Measurements from ENCODE around the gene CCDC30.
"Not testable (repeated sequence)": the region's sequence is repeated elsewhere in the genome, so short reads cannot be mapped to it uniquely, and the experiment has no call there.

Gene CCDC30

DNA sequence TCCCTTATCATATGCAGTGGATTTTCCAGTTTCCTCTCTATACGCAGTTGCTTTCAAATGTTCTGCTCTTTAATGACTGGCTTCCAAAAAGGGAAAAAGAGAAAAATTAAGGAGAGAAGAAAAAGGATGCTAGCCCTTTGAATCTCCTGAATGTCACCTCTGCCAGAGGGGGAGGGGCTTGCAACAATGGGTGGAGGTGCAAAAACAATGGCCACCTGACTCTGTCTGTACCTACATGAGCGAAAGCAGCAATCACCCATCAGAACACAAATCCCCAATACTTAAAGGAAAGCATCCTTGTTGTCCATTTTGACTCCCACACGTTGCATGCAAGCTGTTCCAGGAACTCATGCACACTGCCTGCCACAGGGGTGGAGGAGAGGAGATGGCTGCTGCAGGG lies 61.2 kb downstream of the CCDC30 start:
- no peak for DNase-seq (ENCODE audit: low read depth in 2 of 2)

DNA sequence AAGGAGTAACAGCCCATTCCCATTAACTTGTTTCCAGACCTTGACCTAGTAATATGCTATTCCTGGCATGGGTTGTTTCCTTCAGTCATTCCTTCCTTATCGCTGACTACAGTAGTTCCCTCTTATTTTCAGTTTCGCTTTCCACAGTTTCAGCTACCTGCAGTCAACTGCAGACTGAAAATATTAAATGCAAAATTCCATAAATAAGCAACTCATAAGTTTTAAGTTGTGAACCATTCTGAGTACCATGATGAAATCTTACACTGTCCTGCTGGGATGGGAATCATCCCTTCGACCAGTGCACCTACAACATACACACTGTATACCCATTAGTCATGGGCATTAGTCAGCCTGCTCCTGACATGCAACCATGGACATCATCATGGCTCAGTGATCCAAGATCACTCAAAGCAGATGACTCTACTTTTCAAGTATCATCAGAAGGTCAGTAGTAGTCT lies 66.7 kb downstream of the CCDC30 start:
- DNase-seq (ENCODE audit: low read depth in 2 of 2), result no peak

DNA sequence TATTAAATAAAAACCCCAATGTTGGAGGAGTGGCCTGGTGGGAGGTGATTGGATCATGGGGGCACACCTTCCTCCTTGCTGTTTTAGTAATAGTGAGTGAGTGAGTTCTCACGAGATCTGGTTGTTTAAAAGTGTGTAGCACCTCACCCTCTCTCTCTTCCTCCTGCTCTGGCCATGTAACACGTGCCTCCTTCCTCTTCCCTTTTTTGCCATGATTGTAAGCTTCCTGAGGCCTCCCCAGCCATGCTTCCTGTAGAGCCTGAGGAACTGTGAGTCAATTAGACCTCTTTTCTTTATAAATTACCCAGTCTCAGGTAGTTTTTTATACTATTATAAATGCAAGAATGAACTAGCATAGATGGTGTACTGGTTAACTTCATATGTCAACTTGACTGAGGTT lies 68.0 kb downstream of the CCDC30 start:
- DNase-seq (ENCODE audit: low read depth in 2 of 2), result no peak

- no peak for DNase-seq (ENCODE audit: low read depth in 2 of 2)
These were observed 70.2 kb downstream of the CCDC30 start for GRCh38 chr1:42533101-42533863.

DNA sequence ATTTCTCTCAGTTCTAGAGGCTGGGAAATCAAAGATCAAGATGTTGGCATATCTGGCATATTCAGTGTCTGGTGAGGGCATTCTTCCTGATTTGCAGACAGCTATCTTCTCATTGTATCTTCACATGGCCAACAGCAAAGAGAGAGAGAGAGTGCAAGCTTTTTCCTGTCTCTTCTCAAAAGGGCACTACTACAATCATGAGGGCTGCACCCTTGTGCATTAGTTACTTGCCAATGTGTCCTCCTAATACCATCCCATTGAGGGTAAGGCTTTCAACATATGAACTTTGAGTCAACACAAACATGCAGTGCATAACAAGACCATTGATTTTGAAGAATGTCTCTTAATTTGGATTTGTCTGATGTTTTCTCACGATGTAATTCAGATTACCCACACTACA lies 78.0 kb downstream of the CCDC30 start:
- no peak for DNase-seq (ENCODE audit: low read depth in 2 of 2)

GRCh38 chr1:42551180-42551579 lies 88.1 kb downstream of the CCDC30 start:
- no peak for DNase-seq (ENCODE audit: low read depth in 2 of 2)

GRCh38 chr1:42551590-42551989 lies 88.5 kb downstream of the CCDC30 start:
- DNase-seq (ENCODE audit: low read depth in 2 of 2), result no peak

- no peak for DNase-seq (ENCODE audit: low read depth in 2 of 2)
These were observed 89.5 kb downstream of the CCDC30 start for GRCh38 chr1:42552636-42553035.

GRCh38 chr1:42557230-42557851 lies 94.3 kb downstream of the CCDC30 start:
- no peak for DNase-seq (ENCODE audit: low read depth in 2 of 2)

DNA sequence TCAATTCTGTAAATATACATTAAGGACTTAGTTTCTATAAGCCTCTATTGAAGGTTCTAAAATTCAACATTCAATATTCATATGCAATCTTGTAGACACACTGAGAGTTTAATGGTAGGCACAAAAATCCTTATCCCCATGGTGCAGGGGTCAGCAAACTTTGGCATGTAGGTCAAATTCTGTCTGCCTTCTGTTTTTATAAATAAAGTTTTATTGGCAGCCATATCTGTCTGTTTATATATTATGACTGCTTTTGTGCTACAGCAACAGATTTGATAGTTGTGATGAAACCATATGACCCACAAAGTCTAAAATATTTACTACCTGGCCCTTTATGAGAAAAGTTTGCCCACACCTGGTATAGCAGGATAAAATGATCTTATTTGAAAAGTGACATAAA lies 104.0 kb downstream of the CCDC30 start:
- DNase-seq (ENCODE audit: low read depth in 2 of 2), result no peak

GRCh38 chr1:42576935-42577334 lies 113.8 kb downstream of the CCDC30 start:
- DNase-seq (ENCODE audit: low read depth in 2 of 2), result no peak

DNA sequence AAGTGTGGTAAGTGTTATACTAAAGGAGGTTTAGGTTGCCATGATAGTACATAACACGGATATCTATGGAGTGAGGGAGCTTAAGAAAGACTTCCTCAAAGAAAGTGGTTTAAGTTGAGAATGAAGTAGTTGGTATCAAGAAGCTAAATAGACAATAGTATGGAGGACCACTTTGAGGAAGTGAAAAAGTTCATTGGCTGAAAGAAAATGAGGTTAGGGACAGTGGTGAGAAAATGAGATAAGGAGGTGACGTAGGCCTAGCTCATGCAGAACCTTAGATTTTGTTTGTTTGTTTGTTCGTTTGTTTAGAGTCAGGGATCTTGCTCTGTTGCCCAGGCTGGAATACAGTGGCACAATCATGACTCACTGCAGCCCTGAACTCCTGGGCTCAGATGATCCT lies 122.9 kb downstream of the CCDC30 start:
- DNase-seq (ENCODE audit: low read depth in 2 of 2), result no peak

- DNase-seq (ENCODE audit: low read depth in 2 of 2), result no peak
These were observed 124.7 kb downstream of the CCDC30 start for GRCh38 chr1:42587753-42588152.

GRCh38 chr1:42592811-42593210 lies 129.7 kb downstream of the CCDC30 start:
- no peak for DNase-seq (ENCODE audit: low read depth in 2 of 2)

DNA sequence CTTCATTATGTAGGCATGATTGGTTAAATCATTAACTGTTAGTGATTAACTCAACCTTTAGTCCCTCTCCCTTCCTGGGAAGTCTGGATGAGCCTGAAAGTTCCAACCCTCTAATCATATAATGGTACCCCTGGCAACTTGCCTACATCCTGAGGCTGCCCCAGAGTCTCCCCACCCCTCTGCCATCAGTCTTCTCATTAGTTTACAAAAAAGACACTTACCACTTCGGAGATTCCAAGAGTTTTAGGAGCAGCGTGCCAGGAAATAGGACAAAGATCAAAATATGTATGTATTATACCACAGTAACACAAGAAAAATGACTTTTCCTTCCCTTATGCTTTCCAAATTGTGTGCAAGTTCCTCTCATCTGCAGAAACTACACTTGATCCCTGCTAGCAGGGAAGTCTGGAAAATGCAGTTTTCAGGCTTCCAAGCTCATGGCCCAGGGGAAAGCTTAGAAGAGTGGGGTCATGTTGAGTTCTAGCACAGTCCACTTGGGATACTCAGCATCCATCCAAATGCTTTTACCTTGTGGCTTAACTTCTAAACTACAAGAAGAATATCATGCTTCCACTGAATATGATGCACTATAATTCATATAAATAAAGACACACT lies 130.5 kb downstream of the CCDC30 start:
- DNase-seq (ENCODE audit: low read depth in 2 of 2), result no peak

DNA sequence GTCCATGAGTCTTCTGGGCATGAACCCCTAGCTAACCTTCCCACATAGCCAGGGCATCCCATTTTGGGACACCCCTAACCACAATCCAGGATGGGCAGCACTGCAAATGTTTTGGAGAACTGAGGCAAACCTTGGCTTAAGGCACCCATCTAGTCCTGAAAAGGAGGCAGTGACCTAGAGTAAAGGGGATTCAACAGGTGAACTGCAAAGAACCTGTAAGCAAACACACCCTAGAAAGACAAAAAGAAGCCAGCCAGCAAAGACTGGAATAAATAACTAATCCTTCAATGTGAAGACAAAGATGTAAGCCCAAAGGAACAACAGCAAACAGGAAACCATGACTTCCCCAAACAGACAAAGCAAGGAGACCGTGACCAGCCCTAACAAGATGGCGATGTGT lies 138.4 kb downstream of the CCDC30 start:
- no peak for DNase-seq (ENCODE audit: low read depth in 2 of 2)

GRCh38 chr1:42613803-42614131 lies 150.7 kb downstream of the CCDC30 start:
- DNase-seq (ENCODE audit: low read depth in 2 of 2), result no peak

DNA sequence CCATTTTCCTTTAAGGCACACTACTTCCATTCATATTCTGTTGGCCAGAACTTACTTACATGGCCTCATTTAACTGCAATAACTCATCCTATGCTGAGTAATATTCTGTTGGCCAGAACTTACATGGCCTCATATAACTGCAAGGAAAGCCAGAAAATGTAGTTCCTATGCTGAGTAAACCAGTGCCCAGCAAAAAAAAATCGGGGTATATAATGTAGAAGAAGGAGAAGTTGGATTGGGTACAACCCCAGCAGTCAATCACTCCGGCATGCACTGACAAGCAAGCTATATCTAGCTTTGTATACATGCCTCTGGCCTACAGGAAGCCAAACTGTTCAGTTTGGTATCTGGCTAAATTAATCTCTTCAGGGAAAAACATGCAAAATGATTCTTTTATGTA lies 155.8 kb downstream of the CCDC30 start:
- no peak for DNase-seq (ENCODE audit: low read depth in 2 of 2)

DNA sequence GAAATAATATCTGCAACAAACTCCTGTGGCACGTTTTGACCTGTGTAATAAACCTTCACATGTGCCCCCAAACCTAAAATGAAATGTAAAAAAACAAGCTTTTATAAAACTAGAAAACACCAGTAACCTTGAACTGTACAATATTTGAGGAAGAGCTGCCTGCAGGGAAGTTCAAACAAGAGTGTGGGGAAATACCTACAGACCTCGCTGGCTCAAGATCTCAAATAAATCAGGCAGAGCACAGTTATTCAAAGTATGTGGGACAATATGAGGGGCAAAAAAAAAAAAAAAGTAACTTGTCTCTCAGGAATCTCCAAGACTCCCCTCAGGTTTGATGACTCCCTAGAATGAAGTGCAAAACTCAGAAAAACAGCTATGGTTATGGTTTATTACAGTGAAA lies 157.2 kb downstream of the CCDC30 start:
- DNase-seq (ENCODE audit: low read depth in 2 of 2), result no peak

DNA sequence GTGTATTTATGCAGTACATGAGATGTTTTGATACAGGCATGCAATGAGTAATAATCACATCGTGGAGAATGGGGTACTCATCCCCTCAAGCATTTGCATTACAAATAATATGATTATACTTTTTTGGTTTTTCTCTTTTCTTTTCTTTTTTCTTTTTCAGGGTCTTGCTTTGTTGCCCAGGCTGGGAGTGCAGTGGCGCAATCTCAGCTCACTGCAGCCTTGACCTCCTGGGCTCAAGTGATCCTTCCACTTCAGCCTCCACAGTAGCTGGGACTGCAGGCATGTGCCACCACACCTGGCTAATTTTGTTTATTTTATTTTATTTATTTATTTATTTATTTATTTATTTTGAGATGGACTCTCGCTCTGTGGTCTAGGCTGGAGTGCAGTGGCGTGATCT lies 158.1 kb downstream of the CCDC30 start:
- DNase-seq (ENCODE audit: low read depth in 2 of 2), result not testable (repeated sequence)

DNA sequence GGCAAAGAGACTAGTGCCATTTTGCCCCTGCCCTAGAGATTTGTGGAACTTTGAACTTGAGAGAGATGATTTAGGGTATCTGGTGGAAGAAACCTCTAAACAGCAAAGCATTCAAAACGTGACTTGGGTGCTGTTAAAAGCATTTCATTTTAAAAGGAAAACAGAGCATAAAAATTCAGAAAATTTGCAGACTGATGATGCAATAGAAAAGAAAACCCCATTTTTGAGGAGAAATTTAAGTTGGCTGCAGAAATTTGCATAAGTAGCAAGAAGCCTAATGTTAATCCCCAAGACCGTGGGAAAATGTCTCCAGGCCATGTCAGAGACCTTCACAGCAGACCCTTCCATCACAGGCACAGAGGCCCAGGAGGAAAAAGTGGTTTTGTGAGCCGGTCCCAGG lies 164.1 kb downstream of the CCDC30 start:
- DNase-seq (ENCODE audit: low read depth in 2 of 2), result not testable (repeated sequence)

GRCh38 chr1:42639116-42639515 lies 176.0 kb downstream of the CCDC30 start:
- DNase-seq (ENCODE audit: low read depth in 2 of 2), result no peak

GRCh38 chr1:42646056-42646455 lies 183.0 kb downstream of the CCDC30 start:
- no peak for DNase-seq (ENCODE audit: low read depth in 2 of 2)
